Suprapubic skin (tissue), 4 donors: Measurements from ENCODE around the gene PDCD4. TPM values are rescaled to one million over a fixed set of nuclear protein-coding genes. Genes with fewer than 3 reads are reported as not detected.
A peak's percentile ranks its signal among the peaks of the same experiment; 100 is the strongest.

Experiments
- DNase-seq, 2 donors: peaks; one replicate each; pipeline ENCODE4 v3.0.0-alpha.2; 2019; ENCODE audit warnings: low spot score in 2 of 2
- H3K27ac ChIP-seq: fragments of 200-600 bp; sonication (generic); one replicate; pipeline ENCODE4 v1.5.1; 2019
- H3K27me3 ChIP-seq: fragments of 200-600 bp; sonication (generic); one replicate; pipeline ENCODE4 v1.5.1; 2019
- H3K36me3 ChIP-seq: fragments of 200-600 bp; sonication (generic); one replicate; pipeline ENCODE4 v1.5.1; 2019
- H3K4me1 ChIP-seq: fragments of 200-600 bp; sonication (generic); one replicate; pipeline ENCODE4 v1.5.1; 2019
- H3K4me3 ChIP-seq: fragments of 200-600 bp; sonication (generic); one replicate; pipeline ENCODE4 v1.5.1; 2019; ENCODE audit warnings: mild to moderate bottlenecking
- H3K9me3 ChIP-seq: fragments of 200-600 bp; sonication (generic); one replicate; pipeline ENCODE4 v1.5.1; 2019
- EP300 ChIP-seq: sonication (generic); formaldehyde crosslinking; IDR thresholded peaks from one replicate; pipeline ENCODE4 v1.6.1; 2017; ENCODE audit warnings: antibody characterized with exemption
- POLR2A ChIP-seq, 2 donors: fragments of 450-650 bp; IDR thresholded peaks; one replicate each; pipeline ENCODE4 v1.6.1; 2017; ENCODE audit warnings: antibody characterized with exemption in 2 of 2, mild to moderate bottlenecking in 2 of 2, moderate library complexity in 2 of 2
- POLR2AphosphoS5 ChIP-seq, 3 donors: sonication (generic); formaldehyde crosslinking; IDR thresholded peaks; one replicate each; pipeline ENCODE4 v1.6.1; 2017; ENCODE audit warnings: antibody characterized with exemption in 3 of 3
- WGBS: methylation state at CpG from one replicate; pipeline ENCODE4 v1.1.5; 2018; 5-methylcytosine and 5-hydroxymethylcytosine counted together
- total RNA-seq, 4 donors: library from RNA; depleted of rRNA; stranded (reverse); fragments of >200 nt; gene quantifications; one replicate each; pipeline ENCODE4 v1.1.0, GENCODE V29; 2016
- TF ChIP-seq, protein P1 (sequence below), 2 donors: fragments of 200-600 bp in 1 of 2; fragments of 450-650 bp in 1 of 2; sonication (generic) in 1 of 2; IDR thresholded peaks; one replicate each; pipeline ENCODE4 v1.5.1; 2016 to 2019; ENCODE audit warnings: antibody characterized with exemption in 2 of 2, mild to moderate bottlenecking in 1 of 2, moderate library complexity in 1 of 2

The PDCD4 gene
- total RNA-seq, 4 donors from 2014 or later = 243 to 594 (median 293) TPM

DNA sequence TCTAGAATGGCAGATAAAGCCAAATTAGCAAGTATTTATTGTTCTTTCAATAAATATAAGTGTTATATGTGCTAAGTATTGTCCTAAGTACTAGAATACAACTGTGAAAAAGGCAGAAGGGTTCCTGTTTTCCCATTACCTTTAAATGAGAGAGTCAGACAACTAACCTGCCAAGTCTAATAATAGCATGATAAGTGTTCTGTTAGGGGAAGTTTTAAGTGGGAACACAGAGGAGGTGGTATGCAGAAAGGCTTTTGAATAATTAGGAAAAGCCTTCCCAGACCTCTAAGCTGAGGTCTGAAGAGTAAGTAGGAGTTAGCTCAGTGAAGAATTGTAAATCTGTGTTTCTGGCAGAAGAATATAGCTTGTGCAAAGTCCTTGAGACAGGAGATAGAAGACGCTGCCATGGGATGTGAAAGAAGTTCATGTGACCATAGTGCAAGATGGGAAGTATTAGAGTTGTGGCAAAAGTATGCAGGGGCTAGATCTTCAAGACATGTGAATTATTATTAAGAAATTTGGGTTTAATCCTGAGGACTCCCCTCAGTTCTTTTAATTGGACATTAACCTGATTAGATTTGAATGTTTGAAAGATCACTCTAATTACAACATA is 60.1 kb downstream of the PDCD4 start:
- no peaks in the 10 kb centered on the region for H3K36me3 ChIP-seq
- no peaks in the 10 kb centered on the region for H3K9me3 ChIP-seq
- no peak for DNase-seq
- WGBS = 38% methylated on average over 1 of the region's 1 CpG
- TF ChIP-seq POLR2A (IDR thresholded peaks at IDR 0.05) (no peak), POLR2AphosphoS5 (IDR thresholded peaks at IDR 0.05) (no peak), EP300 (no peak)
- TF ChIP-seq, protein P1, sequence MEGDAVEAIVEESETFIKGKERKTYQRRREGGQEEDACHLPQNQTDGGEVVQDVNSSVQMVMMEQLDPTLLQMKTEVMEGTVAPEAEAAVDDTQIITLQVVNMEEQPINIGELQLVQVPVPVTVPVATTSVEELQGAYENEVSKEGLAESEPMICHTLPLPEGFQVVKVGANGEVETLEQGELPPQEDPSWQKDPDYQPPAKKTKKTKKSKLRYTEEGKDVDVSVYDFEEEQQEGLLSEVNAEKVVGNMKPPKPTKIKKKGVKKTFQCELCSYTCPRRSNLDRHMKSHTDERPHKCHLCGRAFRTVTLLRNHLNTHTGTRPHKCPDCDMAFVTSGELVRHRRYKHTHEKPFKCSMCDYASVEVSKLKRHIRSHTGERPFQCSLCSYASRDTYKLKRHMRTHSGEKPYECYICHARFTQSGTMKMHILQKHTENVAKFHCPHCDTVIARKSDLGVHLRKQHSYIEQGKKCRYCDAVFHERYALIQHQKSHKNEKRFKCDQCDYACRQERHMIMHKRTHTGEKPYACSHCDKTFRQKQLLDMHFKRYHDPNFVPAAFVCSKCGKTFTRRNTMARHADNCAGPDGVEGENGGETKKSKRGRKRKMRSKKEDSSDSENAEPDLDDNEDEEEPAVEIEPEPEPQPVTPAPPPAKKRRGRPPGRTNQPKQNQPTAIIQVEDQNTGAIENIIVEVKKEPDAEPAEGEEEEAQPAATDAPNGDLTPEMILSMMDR (IDR thresholded peaks at IDR 0.05) = no peak
- H3K27ac ChIP-seq = no peak overlapping the region
- no peak overlapping the region for H3K4me3 ChIP-seq
- no peaks in the 10 kb centered on the region for H3K27me3 ChIP-seq
- peaks cover 31% of the 10 kb centered on the region for H3K4me1 ChIP-seq

DNA sequence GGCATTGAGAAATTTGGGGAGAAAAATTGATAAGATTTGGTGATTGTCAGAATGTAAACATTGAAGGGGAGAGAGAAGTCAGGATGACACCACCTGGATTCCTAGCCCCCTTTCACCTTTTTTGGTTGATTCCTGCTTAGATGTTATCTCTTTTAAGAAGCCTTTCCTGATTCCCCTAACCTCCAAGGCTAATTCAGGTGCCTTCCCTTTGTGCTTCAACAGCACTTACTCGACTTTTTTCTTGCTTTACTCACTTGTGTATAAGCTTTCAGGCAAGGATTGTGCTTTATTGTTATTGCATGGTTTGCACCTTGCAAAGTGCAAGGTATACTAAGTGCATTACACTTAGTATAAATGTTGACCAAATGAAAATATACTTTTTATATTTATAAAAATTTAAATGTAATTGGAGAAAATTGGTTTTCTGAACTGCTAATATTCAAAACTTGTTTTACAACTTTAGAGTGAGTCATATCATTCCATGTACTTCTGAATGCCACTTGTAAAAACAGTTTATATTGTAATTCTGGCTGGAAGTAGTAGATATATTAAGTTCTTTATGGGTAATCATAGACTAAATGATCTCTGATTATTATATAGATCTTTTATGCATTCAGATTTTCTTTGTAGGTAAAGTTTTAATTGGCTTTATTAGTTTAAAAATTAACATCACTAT is 60.9 kb downstream of the PDCD4 start:
- Histone ChIP-seq H3K9me3 (no peaks in the 10 kb centered on the region), H3K27ac (no peak overlapping the region), H3K4me3 (no peak overlapping the region), H3K27me3 (no peaks in the 10 kb centered on the region), H3K4me1 (peaks cover 31% of the 10 kb centered on the region), H3K36me3 (no peaks in the 10 kb centered on the region)
- TF ChIP-seq POLR2AphosphoS5 (IDR thresholded peaks at IDR 0.05) (no peak), POLR2A (IDR thresholded peaks at IDR 0.05) (no peak), EP300 (no peak)
- TF ChIP-seq, protein P1 (IDR thresholded peaks at IDR 0.05) = no peak
- DNase-seq = no peak
- WGBS = 34% methylated on average over 1 of the region's 1 CpG

DNA sequence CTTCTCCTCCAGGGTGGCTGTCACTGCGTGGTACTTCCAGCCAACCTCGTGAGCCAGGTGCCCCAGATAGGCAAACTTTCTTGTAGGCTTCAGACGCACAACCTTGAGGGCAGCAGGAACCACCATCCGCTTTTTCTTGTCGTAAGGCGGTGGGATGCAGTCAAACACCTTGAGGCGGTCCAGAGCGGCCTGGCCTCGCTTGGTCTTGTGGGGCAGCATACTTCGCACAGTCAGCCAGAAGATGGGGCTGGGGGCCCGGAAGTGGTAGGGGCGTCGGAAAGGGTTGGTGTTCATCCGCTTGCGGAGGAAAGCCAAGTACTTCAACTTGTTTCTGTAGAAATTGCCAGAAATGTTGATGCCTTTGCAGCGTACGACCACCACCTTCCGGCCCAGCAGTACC is 65.0 kb downstream of the PDCD4 start:
- DNase-seq = no peak
- H3K27ac ChIP-seq = no peak overlapping the region
- 94% methylated on average over 18 of the region's 18 CpGs for WGBS

DNA sequence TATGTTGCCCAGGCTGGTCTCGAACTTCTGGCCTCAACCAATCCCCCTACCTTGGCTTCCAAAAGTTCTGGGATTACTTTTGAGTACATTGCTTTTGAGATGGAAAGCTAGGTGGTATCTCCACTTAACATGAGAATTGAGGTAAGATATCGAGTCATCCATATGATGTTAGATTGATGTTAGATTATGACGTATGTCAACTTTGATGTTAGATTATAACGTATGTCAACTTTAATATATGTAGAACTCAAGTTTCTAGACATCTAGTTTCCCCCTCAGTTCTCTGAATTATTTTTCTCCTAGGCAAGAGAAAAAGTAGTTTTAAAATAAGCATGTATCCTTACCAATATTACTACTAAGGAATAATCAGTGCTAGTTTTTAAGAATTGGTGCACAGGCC is 67.7 kb downstream of the PDCD4 start:
- TF ChIP-seq EP300 (no peak), POLR2AphosphoS5 (IDR thresholded peaks at IDR 0.05) (no peak)
- DNase-seq = no peak
- H3K4me1 ChIP-seq = peaks cover 6% of the 10 kb centered on the region
- no peak overlapping the region for H3K27ac ChIP-seq
- 92% methylated on average over 4 of the region's 4 CpGs for WGBS
- H3K4me3 ChIP-seq = no peak overlapping the region
- H3K9me3 ChIP-seq = no peaks in the 10 kb centered on the region
- peaks cover 3% of the 10 kb centered on the region for H3K36me3 ChIP-seq
- no peaks in the 10 kb centered on the region for H3K27me3 ChIP-seq

More for the DNA sequence above, 65.0 kb downstream of the PDCD4 start:
- Histone ChIP-seq H3K4me3 (no peak overlapping the region), H3K27me3 (no peaks in the 10 kb centered on the region), H3K36me3 (no peaks in the 10 kb centered on the region), H3K9me3 (no peaks in the 10 kb centered on the region), H3K4me1 (peaks cover 21% of the 10 kb centered on the region)
- TF ChIP-seq POLR2A (IDR thresholded peaks at IDR 0.05) = no peak
- TF ChIP-seq EP300 = no peak
- TF ChIP-seq, protein P1 (IDR thresholded peaks at IDR 0.05) = no peak
- TF ChIP-seq POLR2AphosphoS5 (IDR thresholded peaks at IDR 0.05) = no peak

DNA sequence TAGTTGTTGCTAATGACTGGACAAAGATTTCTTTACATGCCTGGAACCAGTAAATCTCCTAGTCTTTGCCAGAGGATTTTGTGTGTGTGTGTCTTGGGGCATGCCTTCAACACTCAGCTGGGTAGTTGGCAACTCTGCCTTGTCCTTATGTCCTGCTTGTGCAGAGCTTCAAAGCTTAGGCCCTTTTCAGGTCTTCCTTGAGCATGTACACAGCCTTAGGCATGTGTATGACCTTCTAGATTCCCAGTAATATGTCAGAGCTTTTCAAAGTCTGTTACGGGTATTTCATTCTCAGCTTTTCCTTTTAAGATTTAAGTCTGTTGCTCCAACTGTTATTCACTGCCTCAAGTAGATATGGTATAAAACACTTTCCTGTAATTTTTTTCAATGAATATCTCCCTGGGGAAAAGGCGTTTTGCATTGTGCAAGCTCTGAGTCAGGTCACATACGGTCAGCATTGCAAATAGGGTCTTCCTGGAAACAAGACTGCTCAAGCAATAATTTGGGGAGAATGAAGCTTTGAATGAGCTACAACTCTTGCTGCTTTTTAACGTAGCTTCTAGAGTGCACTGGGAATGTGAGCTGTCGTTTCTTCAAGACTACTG is 73.2 kb downstream of the PDCD4 start:
- Histone ChIP-seq H3K4me3 (no peak overlapping the region), H3K36me3 (peaks cover 3% of the 10 kb centered on the region), H3K27me3 (no peaks in the 10 kb centered on the region), H3K9me3 (no peaks in the 10 kb centered on the region), H3K27ac (no peak overlapping the region), H3K4me1 (peaks cover 20% of the 10 kb centered on the region)
- 58% methylated on average over 5 of the region's 5 CpGs for WGBS
- no peak for DNase-seq
- no peak for TF ChIP-seq POLR2A (IDR thresholded peaks at IDR 0.05)
- peak in 1 of 3 donors; percentile 7 for TF ChIP-seq POLR2AphosphoS5 (IDR thresholded peaks at IDR 0.05)

DNA sequence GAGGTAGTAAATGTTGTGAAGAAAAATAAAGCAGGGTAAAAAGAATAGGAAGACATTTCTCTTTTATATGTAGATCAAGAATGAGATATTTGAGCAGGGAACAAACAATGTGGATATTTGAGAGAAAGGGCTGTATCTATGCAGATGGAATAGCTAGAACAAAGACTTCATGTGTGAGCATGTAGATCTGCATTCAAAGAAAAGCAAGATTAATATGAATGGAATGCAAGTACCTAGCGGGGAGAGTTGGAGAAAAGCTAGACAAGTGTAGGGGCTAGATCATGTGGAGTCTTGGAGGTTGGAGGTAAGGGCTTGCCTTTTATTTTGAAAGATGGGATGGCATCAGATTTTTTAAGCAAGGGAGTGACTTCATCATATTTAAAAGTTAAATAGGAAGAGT is 74.8 kb downstream of the PDCD4 start:
- no peak for TF ChIP-seq POLR2AphosphoS5 (IDR thresholded peaks at IDR 0.05)
- no peak for TF ChIP-seq EP300
- TF ChIP-seq, protein P1 (IDR thresholded peaks at IDR 0.05) = no peak
- TF ChIP-seq POLR2A (IDR thresholded peaks at IDR 0.05) = no peak
- no peak overlapping the region for H3K27ac ChIP-seq
- DNase-seq = no peak
- H3K36me3 ChIP-seq = peaks cover 3% of the 10 kb centered on the region
- 69% methylated on average over 1 of the region's 1 CpG for WGBS
- peaks cover 20% of the 10 kb centered on the region for H3K4me1 ChIP-seq
- no peak overlapping the region for H3K4me3 ChIP-seq
- H3K27me3 ChIP-seq = no peaks in the 10 kb centered on the region
- no peaks in the 10 kb centered on the region for H3K9me3 ChIP-seq
